Right atrium auricular region (tissue), 2 donors: ENCODE measurements around the gene SLC2A3. TPM values are rescaled to one million over a fixed set of nuclear protein-coding genes. Genes with fewer than 3 reads are reported as not detected.
"Not testable (repeated sequence)": the region's sequence is repeated elsewhere in the genome, so short reads cannot be mapped to it uniquely, and the experiment has no call there.

Experiments
- DNase-seq: peaks from one replicate; pipeline ENCODE4 v3.0.0-alpha.2; 2019; ENCODE audit warnings: low spot score
- H3K27ac ChIP-seq, 2 donors: fragments of 200-600 bp; sonication (generic); 1 replicate in 1 of 2; 2 replicates in 1 of 2; pipeline ENCODE4 v1.5.1; 2016 to 2019
- H3K27me3 ChIP-seq, 2 donors: fragments of 200-600 bp; sonication (generic); one replicate each; pipeline versions ENCODE4 v1.5.1 to v1.6.0; 2017 to 2019
- H3K36me3 ChIP-seq: fragments of 200-600 bp; sonication (generic); one replicate; pipeline ENCODE4 v1.5.1; 2016
- H3K4me1 ChIP-seq, 2 donors: fragments of 200-600 bp; sonication (generic); one replicate each; pipeline versions ENCODE4 v1.5.1 to v1.6.0; 2017 to 2019
- H3K4me3 ChIP-seq, 2 donors: fragments of 200-600 bp; sonication (generic); 1 replicate in 1 of 2; 2 replicates in 1 of 2; pipeline ENCODE4 v1.5.1; 2017 to 2019; ENCODE audit warnings: mild to moderate bottlenecking in 1 of 2, moderate library complexity in 1 of 2
- H3K9me3 ChIP-seq, 2 donors: fragments of 200-600 bp; sonication (generic); one replicate each; pipeline ENCODE4 v1.5.1; 2019
- total RNA-seq, 2 donors: library from RNA; depleted of rRNA; stranded (reverse); fragments of >200 nt; gene quantifications; one replicate each; pipeline ENCODE4 v1.1.0, GENCODE V29; 2016
- TF ChIP-seq, protein P1 (sequence below), 2 donors: fragments of 200-600 bp; sonication (generic); IDR thresholded peaks; one replicate each; pipeline ENCODE4 v1.5.1; 2019; ENCODE audit warnings: antibody characterized with exemption in 2 of 2

SLC2A3 gene
- total RNA-seq, 2 donors from 2014 or later = 13.7 to 17.5 TPM

DNA sequence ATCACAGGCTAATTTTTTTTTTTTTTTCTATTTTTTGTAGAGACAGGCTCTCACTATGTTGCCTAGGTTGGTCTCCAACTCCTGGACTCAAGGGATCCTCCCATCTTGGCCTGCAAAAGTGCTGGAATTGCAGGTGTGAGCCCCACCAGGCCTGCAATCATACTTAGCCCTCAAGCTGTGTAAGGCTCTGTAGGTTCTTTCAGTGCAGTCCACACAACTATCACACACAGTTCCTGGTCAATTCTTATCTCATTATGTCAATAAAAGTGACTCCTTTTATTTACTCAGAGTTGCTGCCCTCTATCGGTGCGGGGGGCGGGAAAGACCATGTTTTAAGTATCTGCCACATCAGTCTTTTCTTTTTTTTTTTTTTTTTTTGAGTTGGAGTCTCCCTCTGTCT, 29.0 kb downstream of the SLC2A3 start:
- Histone ChIP-seq H3K27ac (no peak overlapping the region), H3K4me1 (no peaks in the 10 kb centered on the region), H3K4me3 (no peak overlapping the region), H3K36me3 (no peaks in the 10 kb centered on the region), H3K9me3 (no peaks in the 10 kb centered on the region), H3K27me3 (no peaks in the 10 kb centered on the region)
- no peak for DNase-seq
- TF ChIP-seq, protein P1, sequence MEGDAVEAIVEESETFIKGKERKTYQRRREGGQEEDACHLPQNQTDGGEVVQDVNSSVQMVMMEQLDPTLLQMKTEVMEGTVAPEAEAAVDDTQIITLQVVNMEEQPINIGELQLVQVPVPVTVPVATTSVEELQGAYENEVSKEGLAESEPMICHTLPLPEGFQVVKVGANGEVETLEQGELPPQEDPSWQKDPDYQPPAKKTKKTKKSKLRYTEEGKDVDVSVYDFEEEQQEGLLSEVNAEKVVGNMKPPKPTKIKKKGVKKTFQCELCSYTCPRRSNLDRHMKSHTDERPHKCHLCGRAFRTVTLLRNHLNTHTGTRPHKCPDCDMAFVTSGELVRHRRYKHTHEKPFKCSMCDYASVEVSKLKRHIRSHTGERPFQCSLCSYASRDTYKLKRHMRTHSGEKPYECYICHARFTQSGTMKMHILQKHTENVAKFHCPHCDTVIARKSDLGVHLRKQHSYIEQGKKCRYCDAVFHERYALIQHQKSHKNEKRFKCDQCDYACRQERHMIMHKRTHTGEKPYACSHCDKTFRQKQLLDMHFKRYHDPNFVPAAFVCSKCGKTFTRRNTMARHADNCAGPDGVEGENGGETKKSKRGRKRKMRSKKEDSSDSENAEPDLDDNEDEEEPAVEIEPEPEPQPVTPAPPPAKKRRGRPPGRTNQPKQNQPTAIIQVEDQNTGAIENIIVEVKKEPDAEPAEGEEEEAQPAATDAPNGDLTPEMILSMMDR (IDR thresholded peaks at IDR 0.05) = no peak

DNA sequence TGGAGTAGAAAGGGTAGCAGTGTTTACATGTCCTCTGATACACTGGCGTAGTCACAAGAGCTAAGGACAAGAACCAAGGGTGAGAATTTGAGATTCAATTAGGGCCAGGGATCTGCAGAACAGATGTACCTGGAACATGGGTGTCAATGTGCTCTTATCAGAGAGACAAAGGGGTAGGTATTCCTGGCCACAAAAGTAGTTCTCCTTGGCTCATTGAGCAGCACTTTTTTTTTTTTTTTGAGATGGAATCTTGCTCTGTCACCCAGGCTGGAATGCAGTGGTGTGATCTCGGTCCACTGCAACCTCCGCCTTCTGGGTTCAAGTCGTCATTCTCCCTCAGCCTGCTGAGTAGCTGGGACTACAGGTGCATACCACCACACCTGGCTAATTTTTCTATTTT, 29.7 kb downstream of the SLC2A3 start:
- not testable (repeated sequence) for H3K27ac ChIP-seq, H3K9me3 ChIP-seq, H3K4me1 ChIP-seq, DNase-seq, H3K27me3 ChIP-seq, H3K36me3 ChIP-seq, H3K4me3 ChIP-seq

DNA sequence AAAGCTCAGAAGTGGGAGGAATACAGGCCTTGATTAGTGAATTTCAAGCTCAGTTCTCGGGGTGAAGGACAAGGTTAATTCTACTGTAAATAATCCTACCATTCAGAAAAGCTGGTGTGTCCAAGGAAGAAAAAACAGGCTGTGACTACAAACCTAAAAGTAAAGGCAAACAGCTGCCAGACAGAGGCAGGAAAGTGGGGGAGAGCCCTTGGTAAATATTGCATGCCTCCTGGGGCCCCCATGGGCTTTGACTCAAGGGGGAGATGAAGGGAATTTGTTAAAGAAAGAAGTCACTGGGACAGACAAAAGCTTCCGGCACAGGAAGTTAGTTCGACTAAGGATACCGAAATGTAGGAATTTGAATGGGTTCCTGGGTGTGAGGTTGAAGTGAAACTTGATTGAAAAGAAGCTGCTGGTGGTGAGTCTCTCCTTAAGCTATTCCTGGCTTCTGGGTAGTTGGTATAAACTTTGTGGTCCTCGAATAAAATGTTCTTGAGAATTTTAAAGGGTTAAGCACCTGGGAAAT, 30.3 kb downstream of the SLC2A3 start:
- not testable (repeated sequence) for H3K4me3 ChIP-seq, H3K27ac ChIP-seq, H3K36me3 ChIP-seq, DNase-seq, H3K27me3 ChIP-seq, H3K4me1 ChIP-seq, H3K9me3 ChIP-seq

DNA sequence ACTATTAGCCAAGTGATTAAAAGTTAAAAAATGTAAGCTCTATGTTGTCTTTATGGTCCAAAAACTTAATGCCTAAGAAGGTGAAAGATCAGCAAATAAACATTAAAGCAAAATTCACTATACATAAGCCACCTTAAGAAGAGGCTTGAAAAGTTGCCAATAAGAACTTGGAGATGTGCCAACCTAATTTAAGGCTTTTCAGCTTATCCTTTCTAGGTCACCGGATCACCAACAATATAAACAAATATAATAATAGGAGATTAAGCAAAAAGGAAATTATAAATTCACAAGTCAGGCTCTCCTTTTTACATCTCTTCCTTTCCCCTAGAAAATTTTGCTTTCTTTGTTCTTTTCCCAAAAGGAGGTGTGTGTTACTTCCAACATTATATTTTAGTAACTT, 30.9 kb downstream of the SLC2A3 start:
- Histone ChIP-seq H3K27ac (no peak overlapping the region), H3K27me3 (no peaks in the 10 kb centered on the region), H3K4me3 (no peak overlapping the region), H3K36me3 (no peaks in the 10 kb centered on the region), H3K9me3 (no peaks in the 10 kb centered on the region), H3K4me1 (no peaks in the 10 kb centered on the region)
- TF ChIP-seq, protein P1 (IDR thresholded peaks at IDR 0.05) = no peak
- no peak for DNase-seq

DNA sequence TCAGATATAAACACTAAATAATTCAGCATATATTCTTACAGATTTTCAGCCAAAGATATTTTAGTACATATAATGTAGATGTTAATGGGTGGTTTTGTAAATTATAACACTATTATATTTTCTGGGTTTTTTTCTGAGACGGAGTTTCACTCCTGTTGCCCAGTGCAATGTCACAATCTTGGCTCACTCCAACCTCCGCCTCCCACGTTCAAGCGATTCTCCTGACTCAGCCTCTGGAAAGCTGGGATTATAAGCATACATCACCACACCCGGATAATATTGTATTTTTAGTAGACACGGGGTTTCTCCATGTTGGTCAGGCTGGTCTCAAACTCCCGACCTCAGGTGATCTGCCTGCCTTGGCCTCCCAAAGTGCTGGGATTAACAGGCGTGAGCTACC, 33.6 kb downstream of the SLC2A3 start:
- not testable (repeated sequence) for H3K4me3 ChIP-seq, H3K27me3 ChIP-seq, H3K9me3 ChIP-seq, H3K27ac ChIP-seq, H3K36me3 ChIP-seq, H3K4me1 ChIP-seq, DNase-seq

DNA sequence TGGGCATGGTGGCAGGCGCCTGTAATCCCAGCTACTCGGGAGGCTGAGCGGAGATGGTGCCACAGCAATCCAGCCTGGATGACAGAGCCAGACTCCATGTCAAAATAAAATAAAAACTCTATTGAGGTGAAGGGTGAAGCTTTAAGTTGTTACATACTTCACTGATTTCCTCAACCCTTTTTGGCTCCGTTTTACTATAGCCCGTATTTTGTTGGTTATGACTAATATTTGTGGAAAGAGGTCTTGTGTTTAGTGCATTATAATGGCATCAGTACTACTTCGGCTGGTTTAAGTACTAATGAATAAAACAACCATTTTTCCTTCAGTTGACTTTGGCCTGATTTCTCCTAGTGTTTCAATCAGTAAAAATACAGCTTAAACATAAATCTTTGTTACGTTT, 36.2 kb downstream of the SLC2A3 start:
- H3K9me3 ChIP-seq = no peaks in the 10 kb centered on the region
- no peak overlapping the region for H3K27ac ChIP-seq
- no peaks in the 10 kb centered on the region for H3K4me1 ChIP-seq
- TF ChIP-seq, protein P1 (IDR thresholded peaks at IDR 0.05) = no peak
- H3K27me3 ChIP-seq = no peaks in the 10 kb centered on the region
- no peaks in the 10 kb centered on the region for H3K36me3 ChIP-seq
- no peak for DNase-seq
- no peak overlapping the region for H3K4me3 ChIP-seq

DNA sequence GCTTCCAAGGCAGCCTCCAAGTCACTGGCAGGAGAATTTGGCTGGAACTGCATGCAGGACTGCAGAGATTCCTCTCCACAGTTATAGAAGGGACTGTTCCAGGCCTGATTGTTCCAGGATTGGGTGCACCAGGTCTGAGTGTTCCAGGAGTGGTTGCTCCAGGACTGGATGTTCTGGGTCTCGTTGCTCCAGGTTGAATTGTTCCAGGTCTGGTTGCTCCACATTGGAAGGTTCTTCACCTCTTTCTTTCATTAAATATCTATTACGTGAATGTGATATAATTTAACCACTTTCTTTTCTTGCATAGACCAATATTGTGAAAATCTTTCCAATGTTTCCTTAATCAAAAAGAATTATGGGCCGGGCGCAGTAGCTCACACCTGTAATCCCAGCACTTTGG, 39.3 kb downstream of the SLC2A3 start:
- not testable (repeated sequence) for H3K27ac ChIP-seq, H3K4me1 ChIP-seq, DNase-seq

DNA sequence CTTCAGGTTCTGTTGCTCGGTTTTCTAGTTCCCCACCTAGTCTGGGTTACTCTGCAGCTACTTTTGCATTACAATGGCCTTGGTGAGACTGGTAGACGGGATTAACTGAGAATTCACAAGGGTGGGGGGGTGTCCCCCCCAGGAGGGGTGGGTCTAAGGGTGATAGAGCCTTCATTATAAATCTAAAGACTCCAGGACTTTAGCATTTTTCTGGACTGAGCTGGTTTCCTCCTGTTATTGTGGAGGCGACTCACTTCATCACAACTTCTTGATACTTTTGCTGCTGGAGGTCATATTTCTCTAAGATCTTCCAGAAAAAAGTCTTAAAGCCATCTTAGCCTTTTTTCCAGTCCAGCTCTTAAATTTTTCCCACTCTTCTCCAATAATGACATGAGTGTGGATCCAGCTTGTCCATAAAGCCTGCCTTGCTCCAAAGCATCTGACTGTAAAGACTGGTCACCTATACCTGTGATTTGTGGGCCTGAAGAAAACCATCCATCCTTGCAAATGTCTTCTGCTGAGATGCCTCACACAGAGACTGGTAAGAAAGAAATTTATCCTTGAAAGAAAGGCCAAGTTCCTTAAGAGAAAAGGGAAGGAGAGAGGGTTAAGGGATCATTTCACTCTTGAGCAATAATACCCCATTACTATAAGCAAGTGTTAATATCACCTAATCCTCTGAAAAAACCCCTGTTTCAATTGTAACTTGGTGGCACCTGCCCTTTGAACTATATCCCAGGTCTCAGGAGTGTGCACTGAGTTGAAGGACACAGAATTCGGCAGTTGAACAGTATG, 43.6 kb downstream of the SLC2A3 start:
- Histone ChIP-seq H3K36me3 (no peaks in the 10 kb centered on the region), H3K27ac (no peak overlapping the region), H3K4me3 (no peak overlapping the region), H3K9me3 (no peaks in the 10 kb centered on the region), H3K4me1 (no peaks in the 10 kb centered on the region), H3K27me3 (no peaks in the 10 kb centered on the region)
- TF ChIP-seq, protein P1 (IDR thresholded peaks at IDR 0.05) = no peak
- no peak for DNase-seq

More for the DNA sequence above, 39.3 kb downstream of the SLC2A3 start:
- not testable (repeated sequence) for H3K27me3 ChIP-seq, H3K9me3 ChIP-seq, H3K36me3 ChIP-seq, H3K4me3 ChIP-seq
